Measurements from ENCODE around the gene NUB1.

DNA sequence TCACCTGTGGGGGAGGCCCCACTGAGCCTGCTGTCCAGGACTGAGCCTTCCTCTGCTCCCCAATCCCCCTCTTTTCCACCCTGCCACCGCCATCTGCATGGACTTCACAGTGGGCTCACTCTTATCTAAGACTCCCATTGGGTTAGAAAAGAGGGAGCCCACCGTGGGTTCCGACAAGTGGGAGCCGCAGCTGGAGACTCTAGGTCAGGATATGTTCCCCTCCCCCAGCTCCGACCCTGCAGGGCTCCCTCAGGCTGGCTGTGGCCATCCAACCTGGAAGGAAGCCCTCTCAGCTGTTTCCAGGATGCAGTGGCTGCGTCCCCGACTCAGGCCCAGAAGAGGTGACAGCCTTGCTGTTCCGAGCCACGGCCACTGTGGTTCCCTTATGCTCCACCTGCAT is 63.4 kb downstream of the NUB1 start:
- TF ChIP-seq, protein P1, sequence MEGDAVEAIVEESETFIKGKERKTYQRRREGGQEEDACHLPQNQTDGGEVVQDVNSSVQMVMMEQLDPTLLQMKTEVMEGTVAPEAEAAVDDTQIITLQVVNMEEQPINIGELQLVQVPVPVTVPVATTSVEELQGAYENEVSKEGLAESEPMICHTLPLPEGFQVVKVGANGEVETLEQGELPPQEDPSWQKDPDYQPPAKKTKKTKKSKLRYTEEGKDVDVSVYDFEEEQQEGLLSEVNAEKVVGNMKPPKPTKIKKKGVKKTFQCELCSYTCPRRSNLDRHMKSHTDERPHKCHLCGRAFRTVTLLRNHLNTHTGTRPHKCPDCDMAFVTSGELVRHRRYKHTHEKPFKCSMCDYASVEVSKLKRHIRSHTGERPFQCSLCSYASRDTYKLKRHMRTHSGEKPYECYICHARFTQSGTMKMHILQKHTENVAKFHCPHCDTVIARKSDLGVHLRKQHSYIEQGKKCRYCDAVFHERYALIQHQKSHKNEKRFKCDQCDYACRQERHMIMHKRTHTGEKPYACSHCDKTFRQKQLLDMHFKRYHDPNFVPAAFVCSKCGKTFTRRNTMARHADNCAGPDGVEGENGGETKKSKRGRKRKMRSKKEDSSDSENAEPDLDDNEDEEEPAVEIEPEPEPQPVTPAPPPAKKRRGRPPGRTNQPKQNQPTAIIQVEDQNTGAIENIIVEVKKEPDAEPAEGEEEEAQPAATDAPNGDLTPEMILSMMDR (IDR thresholded peaks at IDR 0.05) = no peak
- no peak for TF ChIP-seq POLR2A (IDR thresholded peaks at IDR 0.05)
